GM23338 (cell line): ENCODE measurements around the gene ANKRD55. TPM values are rescaled to one million over a fixed set of nuclear protein-coding genes. Genes with fewer than 3 reads are reported as not detected.

Experiments used
- ATAC-seq: fragments of 200-7000 bp; cut with Tn5 transposase; 3 replicates; pipeline ENCODE4 v1.9.1; 2020
- DNase-seq: peaks from one replicate; pipeline ENCODE4 v3.0.0-alpha.2; 2015; ENCODE audit warnings: low spot score
- H2AFZ ChIP-seq: fragments of 200-600 bp; sonication (generic); 2 replicates; pipeline ENCODE4 v1.8.0; 2016; ENCODE audit warnings: antibody characterized with exemption, mild to moderate bottlenecking, moderate library complexity
- H3F3A ChIP-seq: fragments of 200-600 bp; sonication (generic); replicated peaks from 2 replicates; pipeline ENCODE4 v1.8.0; 2017; ENCODE audit warnings: antibody characterized with exemption, mixed run types, low read depth
- H3K27ac ChIP-seq: fragments of 200-600 bp; sonication (generic); 2 replicates; pipeline ENCODE4 v1.6.1; 2016; ENCODE audit warnings: low read depth
- H3K27me3 ChIP-seq: fragments of 200-600 bp; sonication (generic); 2 replicates; pipeline ENCODE4 v1.8.0; 2016; ENCODE audit warnings: mild to moderate bottlenecking, mixed run types, moderate library complexity; ENCODE audit not compliant: insufficient read depth
- H3K36me3 ChIP-seq: fragments of 200-600 bp; sonication (generic); 2 replicates; pipeline ENCODE4 v1.8.0; 2016; ENCODE audit warnings: mild to moderate bottlenecking; ENCODE audit not compliant: insufficient read depth
- H3K4me1 ChIP-seq: fragments of 200-600 bp; sonication (generic); 2 replicates; pipeline ENCODE4 v1.8.0; 2016; ENCODE audit warnings: mild to moderate bottlenecking, moderate library complexity; ENCODE audit not compliant: insufficient read depth
- H3K4me2 ChIP-seq: fragments of 200-600 bp; sonication (generic); 2 replicates; pipeline ENCODE4 v1.7.1; 2017; ENCODE audit warnings: mixed run types
- H3K4me3 ChIP-seq: fragments of 200-600 bp; sonication (generic); 2 replicates; pipeline ENCODE4 v1.6.1; 2016; ENCODE audit warnings: mixed run types
- H3K79me2 ChIP-seq: fragments of 200-600 bp; sonication (generic); replicated peaks from 2 replicates; pipeline ENCODE4 v1.8.0; 2017; ENCODE audit warnings: mild to moderate bottlenecking; ENCODE audit not compliant: insufficient read depth
- H3K9me2 ChIP-seq: fragments of 200-600 bp; sonication (generic); 2 replicates; pipeline ENCODE4 v1.8.0; 2017; ENCODE audit not compliant: insufficient read depth
- H4K20me1 ChIP-seq: fragments of 200-600 bp; sonication (generic); replicated peaks from 2 replicates; pipeline ENCODE4 v1.8.0; 2017; ENCODE audit warnings: mild to moderate bottlenecking; ENCODE audit not compliant: insufficient read depth
- H3K27ac Mint-ChIP-seq: 2 replicates; pipeline ENCODE4 v1.8.0; 2020; ENCODE audit warnings: inconsistent platforms, mild to moderate bottlenecking, moderate library complexity, mixed read lengths
- H3K27me3 Mint-ChIP-seq: 3 replicates; pipeline ENCODE4 v1.8.0; 2022; ENCODE audit warnings: low read depth, mild to moderate bottlenecking, moderate library complexity, mixed read lengths, inconsistent platforms; ENCODE audit not compliant: insufficient read depth, poor library complexity
- H3K36me3 Mint-ChIP-seq: 3 replicates; pipeline ENCODE4 v1.8.0; 2021; ENCODE audit warnings: low read depth, mild to moderate bottlenecking, inconsistent platforms, moderate library complexity, mixed read lengths
- H3K4me1 Mint-ChIP-seq: 3 replicates; pipeline ENCODE4 v1.8.0; 2020; ENCODE audit warnings: mild to moderate bottlenecking, inconsistent platforms, mixed read lengths
- H3K4me3 Mint-ChIP-seq: 3 replicates; pipeline ENCODE4 v1.8.0; 2021; ENCODE audit warnings: moderate library complexity, mild to moderate bottlenecking, inconsistent platforms, mixed read lengths
- H3K9me3 Mint-ChIP-seq: 3 replicates; pipeline ENCODE4 v1.8.0; 2020; ENCODE audit warnings: moderate library complexity, mild to moderate bottlenecking, inconsistent platforms, mixed read lengths
- CREB1 ChIP-seq: fragments of 250-450 bp; sonication (Bioruptor Pico); IDR thresholded peaks from 2 replicates; pipeline ENCODE4 v1.5.0; 2020; ENCODE audit warnings: low read depth, mild to moderate bottlenecking, moderate library complexity
- EZH2 ChIP-seq: fragments of 200-600 bp; sonication (generic); IDR thresholded peaks from one replicate; pipeline ENCODE4 v1.8.0; 2017; ENCODE audit warnings: antibody characterized with exemption, mild to moderate bottlenecking, low read depth; ENCODE audit not compliant: unreplicated experiment
- EZH2phosphoT487 ChIP-seq: fragments of 200-600 bp; sonication (generic); IDR thresholded peaks from one replicate; pipeline ENCODE4 v1.8.1; 2018; ENCODE audit warnings: antibody characterized with exemption; ENCODE audit not compliant: unreplicated experiment
- JUNB ChIP-seq: IDR thresholded peaks from one replicate; pipeline ENCODE4 v1.6.1; 2016; ENCODE audit warnings: antibody characterized with exemption; ENCODE audit not compliant: unreplicated experiment
- NANOG ChIP-seq: IDR thresholded peaks from 2 replicates; pipeline ENCODE4 v1.6.1; 2016; ENCODE audit warnings: antibody characterized with exemption, borderline replicate concordance
- POLR2AphosphoS5 ChIP-seq: IDR thresholded peaks from 2 replicates; pipeline ENCODE4 v1.6.1; 2016; ENCODE audit warnings: antibody characterized with exemption, low read depth
- STAT1 ChIP-seq: IDR thresholded peaks from one replicate; pipeline ENCODE4 v1.6.1; 2016; ENCODE audit warnings: antibody characterized with exemption; ENCODE audit not compliant: unreplicated experiment
- ZNF114 ChIP-seq: fragments of 250-450 bp; sonication (Bioruptor Pico); IDR thresholded peaks from 2 replicates; pipeline ENCODE4 v1.5.0; 2020; ENCODE audit warnings: mild to moderate bottlenecking, moderate library complexity
- ZNF331 ChIP-seq: fragments of 250-450 bp; sonication (Bioruptor Pico); IDR thresholded peaks from 2 replicates; pipeline ENCODE4 v1.5.0; 2020; ENCODE audit warnings: low read depth, mild to moderate bottlenecking, moderate library complexity
- polyA plus RNA-seq: library from polyadenylated mRNA; unstranded; fragments of >200 nt; fragmentation: Nextera tagmentation; extraction: Ambion mirVana; gene quantifications from 2 replicates; pipeline ENCODE4 v1.2.1, GENCODE V29; 2016
- total RNA-seq: library from RNA; depleted of rRNA; stranded (reverse); fragments of >200 nt; shearing (Covaris generic); gene quantifications from 2 replicates; pipeline ENCODE4 v1.2.3, GENCODE V29; 2014
- TF ChIP-seq, protein P1 (sequence below), 2 experiments: fragments of 200-600 bp in 1 of 2; sonication (generic) in 1 of 2; conservative IDR thresholded peaks; 2 replicates each; pipeline versions ENCODE4 v1.5.1 to v1.6.1; 2016 to 2017; ENCODE audit warnings: antibody characterized with exemption in 2 of 2, low read depth in 2 of 2, mild to moderate bottlenecking in 2 of 2, moderate library complexity in 1 of 2
- TF ChIP-seq, protein P2 (sequence below): IDR thresholded peaks from one replicate; pipeline ENCODE4 v1.6.1; 2018; ENCODE audit warnings: antibody characterized with exemption; ENCODE audit not compliant: unreplicated experiment
- TF ChIP-seq, protein P3 (sequence below): fragments of 250-450 bp; sonication (Bioruptor Pico); IDR thresholded peaks from 2 replicates; pipeline ENCODE4 v1.5.0; 2020; ENCODE audit warnings: mild to moderate bottlenecking, moderate library complexity

The ANKRD55 gene
- total and polyA plus RNA-seq, 2 experiments from 2014 or later = not detected

DNA sequence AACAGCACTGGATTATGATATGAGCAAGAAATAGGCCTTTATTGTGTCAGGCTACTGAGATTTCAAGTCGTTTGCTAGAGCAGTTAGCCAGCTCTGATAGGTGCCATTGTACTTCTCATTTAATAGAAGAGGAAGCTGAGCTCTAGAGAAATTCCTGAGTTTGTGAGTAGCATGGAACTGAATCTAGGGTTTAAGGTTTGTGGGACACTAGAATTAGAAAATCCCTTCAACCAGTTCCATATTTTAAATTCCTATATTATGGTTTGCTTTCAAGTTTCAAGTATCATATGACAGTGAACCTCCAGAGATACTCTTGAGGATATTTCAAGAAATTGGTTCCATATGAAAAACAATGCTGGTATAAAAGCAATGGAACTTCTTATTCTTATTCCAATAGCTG is 87.6 kb downstream of the ANKRD55 start:
- Histone ChIP-seq H2AFZ (peak overlapping the region; percentile 20; the same call in 1 of the 2 replicates), H3K9me2 (no peaks in the 10 kb centered on the region), H3F3A (no peaks in the 10 kb centered on the region), H3K4me3 (no peak overlapping the region), H3K27ac (no peak overlapping the region), H3K79me2 (no peaks in the 10 kb centered on the region), H3K27me3 (no peaks in the 10 kb centered on the region), H4K20me1 (no peaks in the 10 kb centered on the region), H3K4me2 (no peak overlapping the region), H3K4me1 (no peaks in the 10 kb centered on the region), H3K36me3 (no peaks in the 10 kb centered on the region)
- no peak for ATAC-seq
- Mint-ChIP-seq H3K36me3 (no peaks in the 10 kb centered on the region), H3K9me3 (no peaks in the 10 kb centered on the region; the same call in 2 of the 3 replicates), H3K27me3 (no peaks in the 10 kb centered on the region), H3K4me3 (no peak overlapping the region), H3K4me1 (no peaks in the 10 kb centered on the region), H3K27ac (no peak overlapping the region)
- no peak for TF ChIP-seq CREB1 (CRISPR knock-in tag)
- DNase-seq = no peak

DNA sequence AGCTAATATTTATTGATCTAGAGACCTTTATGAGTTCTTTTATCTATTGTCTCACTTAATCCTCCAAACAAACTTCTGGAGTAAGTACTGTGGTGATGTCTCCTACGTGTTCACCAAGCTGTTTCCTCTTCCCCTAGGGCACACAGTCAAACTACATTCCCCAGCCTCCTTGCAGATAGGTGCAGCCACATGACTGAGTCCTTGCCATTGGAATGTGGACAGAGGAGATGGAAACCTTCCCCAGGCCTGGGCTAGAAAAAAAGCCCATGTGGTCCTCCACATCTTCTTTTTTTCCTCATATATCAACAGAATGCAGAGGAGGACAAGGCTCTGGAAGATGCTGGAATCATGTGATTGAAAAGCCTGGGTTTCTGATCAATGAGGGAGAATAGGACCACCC is 88.0 kb downstream of the ANKRD55 start:
- Histone ChIP-seq H3K9me2 (no peaks in the 10 kb centered on the region), H3K27ac (no peak overlapping the region), H3F3A (no peaks in the 10 kb centered on the region), H2AFZ (peak overlapping the region; percentile 20; the same call in 1 of the 2 replicates), H3K79me2 (no peaks in the 10 kb centered on the region), H3K4me3 (no peak overlapping the region), H3K4me1 (no peaks in the 10 kb centered on the region), H3K36me3 (no peaks in the 10 kb centered on the region), H3K27me3 (no peaks in the 10 kb centered on the region), H3K4me2 (no peak overlapping the region), H4K20me1 (no peaks in the 10 kb centered on the region)
- no peaks in the 10 kb centered on the region for H3K27me3 Mint-ChIP-seq
- H3K36me3 Mint-ChIP-seq = no peaks in the 10 kb centered on the region
- H3K27ac Mint-ChIP-seq = no peak overlapping the region
- no peaks in the 10 kb centered on the region for H3K4me1 Mint-ChIP-seq
- DNase-seq = no peak
- ATAC-seq = no peak
- no peak overlapping the region for H3K4me3 Mint-ChIP-seq
- no peaks in the 10 kb centered on the region; the same call in 2 of the 3 replicates for H3K9me3 Mint-ChIP-seq
- TF ChIP-seq NANOG (no peak), EZH2 (no peak), STAT1 (no peak), JUNB (no peak), POLR2AphosphoS5 (no peak), CREB1 (CRISPR knock-in tag) (no peak), ZNF331 (CRISPR knock-in tag) (no peak), ZNF114 (CRISPR knock-in tag) (no peak), EZH2phosphoT487 (no peak)
- TF ChIP-seq, protein P1, sequence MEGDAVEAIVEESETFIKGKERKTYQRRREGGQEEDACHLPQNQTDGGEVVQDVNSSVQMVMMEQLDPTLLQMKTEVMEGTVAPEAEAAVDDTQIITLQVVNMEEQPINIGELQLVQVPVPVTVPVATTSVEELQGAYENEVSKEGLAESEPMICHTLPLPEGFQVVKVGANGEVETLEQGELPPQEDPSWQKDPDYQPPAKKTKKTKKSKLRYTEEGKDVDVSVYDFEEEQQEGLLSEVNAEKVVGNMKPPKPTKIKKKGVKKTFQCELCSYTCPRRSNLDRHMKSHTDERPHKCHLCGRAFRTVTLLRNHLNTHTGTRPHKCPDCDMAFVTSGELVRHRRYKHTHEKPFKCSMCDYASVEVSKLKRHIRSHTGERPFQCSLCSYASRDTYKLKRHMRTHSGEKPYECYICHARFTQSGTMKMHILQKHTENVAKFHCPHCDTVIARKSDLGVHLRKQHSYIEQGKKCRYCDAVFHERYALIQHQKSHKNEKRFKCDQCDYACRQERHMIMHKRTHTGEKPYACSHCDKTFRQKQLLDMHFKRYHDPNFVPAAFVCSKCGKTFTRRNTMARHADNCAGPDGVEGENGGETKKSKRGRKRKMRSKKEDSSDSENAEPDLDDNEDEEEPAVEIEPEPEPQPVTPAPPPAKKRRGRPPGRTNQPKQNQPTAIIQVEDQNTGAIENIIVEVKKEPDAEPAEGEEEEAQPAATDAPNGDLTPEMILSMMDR (conservative IDR thresholded peaks at IDR 0.05; ENCODE audit: low read depth in 2 of 2) = no peak
- TF ChIP-seq, protein P2, sequence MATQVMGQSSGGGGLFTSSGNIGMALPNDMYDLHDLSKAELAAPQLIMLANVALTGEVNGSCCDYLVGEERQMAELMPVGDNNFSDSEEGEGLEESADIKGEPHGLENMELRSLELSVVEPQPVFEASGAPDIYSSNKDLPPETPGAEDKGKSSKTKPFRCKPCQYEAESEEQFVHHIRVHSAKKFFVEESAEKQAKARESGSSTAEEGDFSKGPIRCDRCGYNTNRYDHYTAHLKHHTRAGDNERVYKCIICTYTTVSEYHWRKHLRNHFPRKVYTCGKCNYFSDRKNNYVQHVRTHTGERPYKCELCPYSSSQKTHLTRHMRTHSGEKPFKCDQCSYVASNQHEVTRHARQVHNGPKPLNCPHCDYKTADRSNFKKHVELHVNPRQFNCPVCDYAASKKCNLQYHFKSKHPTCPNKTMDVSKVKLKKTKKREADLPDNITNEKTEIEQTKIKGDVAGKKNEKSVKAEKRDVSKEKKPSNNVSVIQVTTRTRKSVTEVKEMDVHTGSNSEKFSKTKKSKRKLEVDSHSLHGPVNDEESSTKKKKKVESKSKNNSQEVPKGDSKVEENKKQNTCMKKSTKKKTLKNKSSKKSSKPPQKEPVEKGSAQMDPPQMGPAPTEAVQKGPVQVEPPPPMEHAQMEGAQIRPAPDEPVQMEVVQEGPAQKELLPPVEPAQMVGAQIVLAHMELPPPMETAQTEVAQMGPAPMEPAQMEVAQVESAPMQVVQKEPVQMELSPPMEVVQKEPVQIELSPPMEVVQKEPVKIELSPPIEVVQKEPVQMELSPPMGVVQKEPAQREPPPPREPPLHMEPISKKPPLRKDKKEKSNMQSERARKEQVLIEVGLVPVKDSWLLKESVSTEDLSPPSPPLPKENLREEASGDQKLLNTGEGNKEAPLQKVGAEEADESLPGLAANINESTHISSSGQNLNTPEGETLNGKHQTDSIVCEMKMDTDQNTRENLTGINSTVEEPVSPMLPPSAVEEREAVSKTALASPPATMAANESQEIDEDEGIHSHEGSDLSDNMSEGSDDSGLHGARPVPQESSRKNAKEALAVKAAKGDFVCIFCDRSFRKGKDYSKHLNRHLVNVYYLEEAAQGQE = no peak
- TF ChIP-seq, protein P3, sequence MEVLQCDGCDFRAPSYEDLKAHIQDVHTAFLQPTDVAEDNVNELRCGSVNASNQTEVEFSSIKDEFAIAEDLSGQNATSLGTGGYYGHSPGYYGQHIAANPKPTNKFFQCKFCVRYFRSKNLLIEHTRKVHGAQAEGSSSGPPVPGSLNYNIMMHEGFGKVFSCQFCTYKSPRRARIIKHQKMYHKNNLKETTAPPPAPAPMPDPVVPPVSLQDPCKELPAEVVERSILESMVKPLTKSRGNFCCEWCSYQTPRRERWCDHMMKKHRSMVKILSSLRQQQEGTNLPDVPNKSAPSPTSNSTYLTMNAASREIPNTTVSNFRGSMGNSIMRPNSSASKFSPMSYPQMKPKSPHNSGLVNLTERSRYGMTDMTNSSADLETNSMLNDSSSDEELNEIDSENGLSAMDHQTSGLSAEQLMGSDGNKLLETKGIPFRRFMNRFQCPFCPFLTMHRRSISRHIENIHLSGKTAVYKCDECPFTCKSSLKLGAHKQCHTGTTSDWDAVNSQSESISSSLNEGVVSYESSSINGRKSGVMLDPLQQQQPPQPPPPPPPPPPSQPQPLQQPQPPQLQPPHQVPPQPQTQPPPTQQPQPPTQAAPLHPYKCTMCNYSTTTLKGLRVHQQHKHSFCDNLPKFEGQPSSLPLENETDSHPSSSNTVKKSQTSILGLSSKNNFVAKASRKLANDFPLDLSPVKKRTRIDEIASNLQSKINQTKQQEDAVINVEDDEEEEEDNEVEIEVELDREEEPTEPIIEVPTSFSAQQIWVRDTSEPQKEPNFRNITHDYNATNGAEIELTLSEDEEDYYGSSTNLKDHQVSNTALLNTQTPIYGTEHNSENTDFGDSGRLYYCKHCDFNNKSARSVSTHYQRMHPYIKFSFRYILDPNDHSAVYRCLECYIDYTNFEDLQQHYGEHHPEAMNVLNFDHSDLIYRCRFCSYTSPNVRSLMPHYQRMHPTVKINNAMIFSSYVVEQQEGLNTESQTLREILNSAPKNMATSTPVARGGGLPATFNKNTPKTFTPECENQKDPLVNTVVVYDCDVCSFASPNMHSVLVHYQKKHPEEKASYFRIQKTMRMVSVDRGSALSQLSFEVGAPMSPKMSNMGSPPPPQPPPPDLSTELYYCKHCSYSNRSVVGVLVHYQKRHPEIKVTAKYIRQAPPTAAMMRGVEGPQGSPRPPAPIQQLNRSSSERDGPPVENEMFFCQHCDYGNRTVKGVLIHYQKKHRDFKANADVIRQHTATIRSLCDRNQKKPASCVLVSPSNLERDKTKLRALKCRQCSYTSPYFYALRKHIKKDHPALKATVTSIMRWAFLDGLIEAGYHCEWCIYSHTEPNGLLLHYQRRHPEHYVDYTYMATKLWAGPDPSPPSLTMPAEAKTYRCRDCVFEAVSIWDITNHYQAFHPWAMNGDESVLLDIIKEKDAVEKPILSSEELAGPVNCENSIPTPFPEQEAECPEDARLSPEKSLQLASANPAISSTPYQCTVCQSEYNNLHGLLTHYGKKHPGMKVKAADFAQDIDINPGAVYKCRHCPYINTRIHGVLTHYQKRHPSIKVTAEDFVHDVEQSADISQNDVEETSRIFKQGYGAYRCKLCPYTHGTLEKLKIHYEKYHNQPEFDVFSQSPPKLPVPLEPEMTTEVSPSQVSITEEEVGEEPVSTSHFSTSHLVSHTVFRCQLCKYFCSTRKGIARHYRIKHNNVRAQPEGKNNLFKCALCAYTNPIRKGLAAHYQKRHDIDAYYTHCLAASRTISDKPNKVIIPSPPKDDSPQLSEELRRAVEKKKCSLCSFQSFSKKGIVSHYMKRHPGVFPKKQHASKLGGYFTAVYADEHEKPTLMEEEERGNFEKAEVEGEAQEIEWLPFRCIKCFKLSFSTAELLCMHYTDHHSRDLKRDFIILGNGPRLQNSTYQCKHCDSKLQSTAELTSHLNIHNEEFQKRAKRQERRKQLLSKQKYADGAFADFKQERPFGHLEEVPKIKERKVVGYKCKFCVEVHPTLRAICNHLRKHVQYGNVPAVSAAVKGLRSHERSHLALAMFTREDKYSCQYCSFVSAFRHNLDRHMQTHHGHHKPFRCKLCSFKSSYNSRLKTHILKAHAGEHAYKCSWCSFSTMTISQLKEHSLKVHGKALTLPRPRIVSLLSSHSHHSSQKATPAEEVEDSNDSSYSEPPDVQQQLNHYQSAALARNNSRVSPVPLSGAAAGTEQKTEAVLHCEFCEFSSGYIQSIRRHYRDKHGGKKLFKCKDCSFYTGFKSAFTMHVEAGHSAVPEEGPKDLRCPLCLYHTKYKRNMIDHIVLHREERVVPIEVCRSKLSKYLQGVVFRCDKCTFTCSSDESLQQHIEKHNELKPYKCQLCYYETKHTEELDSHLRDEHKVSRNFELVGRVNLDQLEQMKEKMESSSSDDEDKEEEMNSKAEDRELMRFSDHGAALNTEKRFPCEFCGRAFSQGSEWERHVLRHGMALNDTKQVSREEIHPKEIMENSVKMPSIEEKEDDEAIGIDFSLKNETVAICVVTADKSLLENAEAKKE = no peak
